OCI-LY7 (cell line): ENCODE data around the gene CRTAC1. TPM values are rescaled to one million over a fixed set of nuclear protein-coding genes. Genes with fewer than 3 reads are reported as not detected.

ENCODE experiments used
- BruUV-seq: library from RNA; stranded (reverse); fragments of 400-500 nt; replicated peaks from 2 replicates; lab custom pipeline; 2021; lab: Mats Ljungman, UMichigan
- CTCF ChIA-PET: fragments of 300-600 bp; sonication (Branson Sonifier 250); formaldehyde crosslinking; loops from one replicate; lab custom pipeline; 2022; ENCODE audit warnings: antibody characterized with exemption; ENCODE audit not compliant: unreplicated experiment; lab: Charles Lee
- POLR2A ChIA-PET: fragments of 300-600 bp; sonication (Branson Sonifier 250); formaldehyde crosslinking; loops from one replicate; lab custom pipeline; 2022; ENCODE audit warnings: antibody characterized with exemption; lab: Charles Lee
- DNase-seq: peaks from one replicate; pipeline ENCODE4 v3.0.0-alpha.2; 2015; ENCODE audit warnings: low spot score
- H2AFZ ChIP-seq: fragments of 200-600 bp; sonication (generic), shearing (Covaris generic); 2 replicates; pipeline ENCODE4 v1.6.1; 2014; ENCODE audit warnings: mild to moderate bottlenecking, antibody characterized with exemption, low read length, moderate library complexity
- H3K27ac ChIP-seq: fragments of 200-600 bp; sonication (generic); 2 replicates; pipeline ENCODE4 v1.5.1; 2014; ENCODE audit warnings: mixed run types, low read depth, mild to moderate bottlenecking, moderate library complexity, low read length, inconsistent platforms; ENCODE audit not compliant: poor library complexity, severe bottlenecking
- H3K36me3 ChIP-seq: fragments of 200-600 bp; sonication (generic); 2 replicates; pipeline ENCODE4 v1.6.1; 2014; ENCODE audit warnings: mild to moderate bottlenecking, antibody characterized with exemption, low read length, moderate library complexity, mixed read lengths; ENCODE audit not compliant: insufficient read depth
- H3K4me1 ChIP-seq: fragments of 200-600 bp; sonication (generic); 2 replicates; pipeline ENCODE4 v1.5.1; 2014; ENCODE audit warnings: mild to moderate bottlenecking, low read length; ENCODE audit not compliant: insufficient read depth, poor library complexity, severe bottlenecking
- H3K4me2 ChIP-seq: fragments of 200-600 bp; sonication (generic); 2 replicates; pipeline ENCODE4 v1.6.1; 2014; ENCODE audit warnings: mild to moderate bottlenecking, low read length
- H3K4me3 ChIP-seq: fragments of 200-600 bp; sonication (generic); 2 replicates; pipeline ENCODE4 v1.5.1; 2014; ENCODE audit warnings: mild to moderate bottlenecking, low read depth, low read length; ENCODE audit not compliant: poor library complexity, severe bottlenecking
- H3K79me2 ChIP-seq: fragments of 200-600 bp; sonication (generic); 2 replicates; pipeline ENCODE4 v1.6.1; 2016; ENCODE audit warnings: low read depth, mild to moderate bottlenecking, low read length, moderate library complexity, mixed read lengths; ENCODE audit not compliant: insufficient read depth
- H3K9me2 ChIP-seq: fragments of 200-600 bp; sonication (generic); 2 replicates; pipeline ENCODE4 v1.6.1; 2016; ENCODE audit warnings: mild to moderate bottlenecking, low read length, mixed read lengths; ENCODE audit not compliant: insufficient read depth
- H3K9me3 ChIP-seq: fragments of 200-600 bp; sonication (generic); 2 replicates; pipeline ENCODE4 v1.6.1; 2014; ENCODE audit warnings: mild to moderate bottlenecking, mixed run types, low read length, mixed read lengths
- H4K20me1 ChIP-seq: fragments of 200-600 bp; sonication (generic); 2 replicates; pipeline ENCODE4 v1.6.1; 2014; ENCODE audit warnings: mild to moderate bottlenecking, antibody characterized with exemption, low read length, moderate library complexity, mixed read lengths; ENCODE audit not compliant: insufficient read depth
- CTCF ChIP-seq: fragments of 200-600 bp; sonication (generic); conservative IDR thresholded peaks from 2 replicates; pipeline ENCODE4 v1.5.1; 2014; ENCODE audit warnings: mild to moderate bottlenecking, antibody characterized with exemption, low read length, moderate library complexity, mixed read lengths
- EZH2phosphoT487 ChIP-seq: fragments of 200-600 bp; sonication (generic); IDR thresholded peaks from 2 replicates; pipeline ENCODE4 v1.6.1; 2018; ENCODE audit warnings: low read depth, borderline replicate concordance, mild to moderate bottlenecking, mixed run types, antibody characterized with exemption, low read length, moderate library complexity, mixed read lengths
- intact Hi-C: fragments of 100-400 bp; cut with micrococcal nuclease; formaldehyde crosslinking; loops from one replicate; pipeline ENCODE4 v1.10.0; 2022; ENCODE audit not compliant: unreplicated experiment
- total RNA-seq, 2 experiments: library from RNA; depleted of rRNA in 1 of 2; stranded (reverse); fragments of >200 nt in 1 of 2; shearing (Covaris generic) in 1 of 2; gene quantifications; 2 replicates each; pipeline ENCODE4 v1.2.3, GENCODE V29; 2014 to 2022

CRTAC1 gene
- total RNA-seq, 2 experiments from 2014 or later: not detected

GRCh38 chr10:98041352-98042043 lies 11.1 kb upstream of the CRTAC1 start:
- BruUV-seq: no TSS peak
- H3K27ac ChIP-seq: no peak overlapping the region
- no peaks in the 10 kb centered on the region for H3K9me3 ChIP-seq
- DNase-seq: peak; percentile 72
- no peak overlapping the region for H3K4me3 ChIP-seq
- no peak overlapping the region for H2AFZ ChIP-seq
- H3K79me2 ChIP-seq: no peaks in the 10 kb centered on the region
- H3K4me1 ChIP-seq: no peaks in the 10 kb centered on the region
- ChIA-PET POLR2A (interaction anchor here (0.9 kb wide), 1 partner anchor 57 kb away, joined by 5 read pairs; no protein-coding TSS in a partner anchor), CTCF (interaction anchor here (0.6 to 1.3 kb wide), 3 partner anchors 10 to 166 kb away, joined by 3 to 4 read pairs (median 3); no protein-coding TSS in a partner anchor)
- no peak overlapping the region for H3K4me2 ChIP-seq
- TF ChIP-seq EZH2phosphoT487 (no peak), CTCF (peak; percentile 91)
- no peaks in the 10 kb centered on the region for H4K20me1 ChIP-seq
- H3K9me2 ChIP-seq: no peaks in the 10 kb centered on the region
- intact Hi-C loops: loop anchor here (2.0 kb wide), 1 partner anchor 127 kb away; no protein-coding TSS in a partner anchor
- H3K36me3 ChIP-seq: no peaks in the 10 kb centered on the region

- TF ChIP-seq EZH2phosphoT487 (no peak), CTCF (no peak)
- CTCF ChIA-PET: no interaction called here
- H2AFZ ChIP-seq: no peak overlapping the region
- DNase-seq: no peak
- no peaks in the 10 kb centered on the region for H3K9me3 ChIP-seq
- H4K20me1 ChIP-seq: no peaks in the 10 kb centered on the region
- no peaks in the 10 kb centered on the region for H3K9me2 ChIP-seq
- no peak overlapping the region for H3K4me2 ChIP-seq
- intact Hi-C loops: loop anchor here (2.0 kb wide), 1 partner anchor 125 kb away; no protein-coding TSS in a partner anchor
- no peaks in the 10 kb centered on the region for H3K36me3 ChIP-seq
- H3K4me1 ChIP-seq: no peaks in the 10 kb centered on the region
- H3K4me3 ChIP-seq: no peak overlapping the region
- no peak overlapping the region for H3K27ac ChIP-seq
- POLR2A ChIA-PET: interaction anchor here (0.6 kb wide), 1 partner anchor 132 kb away, joined by 3 read pairs; no protein-coding TSS in a partner anchor
- H3K79me2 ChIP-seq: no peaks in the 10 kb centered on the region
- no TSS peak for BruUV-seq
These were observed 9.4 kb upstream of the CRTAC1 start for GRCh38 chr10:98039690-98040381.
